Immature natural killer cell (primary cell): Measurements from ENCODE around the gene FARP1. TPM values are rescaled to one million over a fixed set of nuclear protein-coding genes. Genes with fewer than 3 reads are reported as not detected.

Source experiments
- DNase-seq, 3 donors: peaks; one replicate each; pipeline ENCODE4 v3.0.0; 2022; ENCODE audit warnings: mixed read lengths in 1 of 3
- H3K27ac Mint-ChIP-seq, 6 donors: one replicate each; pipeline ENCODE4 v1.8.0; 2020; ENCODE audit warnings: mixed read lengths in 6 of 6, mild to moderate bottlenecking in 5 of 6, inconsistent platforms in 4 of 6, moderate library complexity in 3 of 6
- H3K27me3 Mint-ChIP-seq, 3 donors: one replicate each; pipeline ENCODE4 v1.8.0; 2020 to 2021; ENCODE audit warnings: low read depth in 3 of 3, mild to moderate bottlenecking in 3 of 3, mixed read lengths in 3 of 3, moderate library complexity in 3 of 3, inconsistent platforms in 1 of 3
- H3K36me3 Mint-ChIP-seq, 3 donors: one replicate each; pipeline ENCODE4 v1.8.0; 2020; ENCODE audit warnings: mixed read lengths in 3 of 3, inconsistent platforms in 2 of 3, mild to moderate bottlenecking in 2 of 3
- H3K4me1 Mint-ChIP-seq, 2 donors: one replicate each; pipeline ENCODE4 v1.8.0; 2020; ENCODE audit warnings: inconsistent platforms in 2 of 2, mild to moderate bottlenecking in 2 of 2, mixed read lengths in 2 of 2, moderate library complexity in 1 of 2
- H3K4me3 Mint-ChIP-seq, 5 donors: one replicate each; pipeline ENCODE4 v1.8.0; 2020; ENCODE audit warnings: mild to moderate bottlenecking in 5 of 5, mixed read lengths in 5 of 5, inconsistent platforms in 3 of 5, moderate library complexity in 3 of 5
- H3K9me3 Mint-ChIP-seq, 6 donors: one replicate each; pipeline ENCODE4 v1.8.0; 2020; ENCODE audit warnings: mild to moderate bottlenecking in 6 of 6, mixed read lengths in 6 of 6, inconsistent platforms in 4 of 6, moderate library complexity in 3 of 6
- polyA plus RNA-seq, 3 donors: library from polyadenylated mRNA; unstranded; fragments of 300-500 nt; fragmentation: Illumina TruSeq; gene quantifications; one replicate each; pipeline ENCODE4 v1.2.3, GENCODE V29; 2021

FARP1 gene
- polyA plus RNA-seq, 3 donors from 2014 or later = 0.09 to 0.72 (median 0.22) TPM

DNA sequence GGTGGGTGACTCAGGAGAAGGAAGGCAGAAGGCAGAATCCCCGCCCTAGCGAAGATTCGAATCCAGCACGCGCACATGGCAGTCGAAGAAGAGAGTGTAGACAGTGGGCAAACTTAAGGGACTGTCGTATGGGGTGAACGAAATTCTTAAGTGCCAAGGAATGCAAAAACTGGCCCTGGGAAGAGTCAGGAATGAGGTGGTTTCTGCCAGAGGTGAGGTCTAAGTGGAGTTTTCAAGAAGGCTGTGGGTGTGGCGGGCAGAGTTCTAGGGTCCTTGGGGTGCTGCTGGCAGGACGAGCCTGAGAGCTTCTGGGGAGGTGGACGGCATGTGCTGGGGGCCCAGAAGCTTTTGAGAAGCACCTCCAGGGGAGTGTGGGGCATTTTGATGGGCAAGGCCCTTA is 98.1 kb downstream of the FARP1 start:
- DNase-seq = no peak
- H3K36me3 Mint-ChIP-seq = no peaks in the 10 kb centered on the region
- H3K9me3 Mint-ChIP-seq = no peaks in the 10 kb centered on the region
- H3K27me3 Mint-ChIP-seq = peaks cover 2 to 6% (median 4%) of the 10 kb centered on the region in 3 donors
- H3K4me1 Mint-ChIP-seq = no peaks in the 10 kb centered on the region
- no peak overlapping the region for H3K4me3 Mint-ChIP-seq
- no peak overlapping the region for H3K27ac Mint-ChIP-seq

DNA sequence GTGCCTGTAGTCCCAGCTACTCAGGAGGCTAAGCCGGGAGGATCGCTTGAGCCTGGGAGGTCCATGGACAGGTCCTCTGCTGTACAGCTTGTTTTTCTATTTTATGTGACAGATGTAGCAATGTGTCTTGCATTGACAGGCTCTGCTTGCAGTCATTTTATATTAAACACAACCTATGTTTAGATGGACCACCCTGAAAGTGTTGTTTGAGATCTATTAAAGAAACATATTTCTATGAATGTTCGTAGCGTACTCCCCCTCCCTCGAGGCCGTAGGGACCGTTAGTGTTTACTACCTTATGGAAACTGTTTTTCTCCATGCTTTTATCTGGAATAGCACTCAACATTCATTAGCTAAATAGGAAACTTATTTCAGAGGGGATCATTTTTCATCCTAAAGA is 99.1 kb downstream of the FARP1 start:
- DNase-seq = no peak
- Mint-ChIP-seq H3K4me1 (no peaks in the 10 kb centered on the region), H3K27me3 (peaks cover 2 to 6% (median 4%) of the 10 kb centered on the region in 3 donors), H3K9me3 (no peaks in the 10 kb centered on the region), H3K4me3 (no peak overlapping the region), H3K27ac (no peak overlapping the region), H3K36me3 (no peaks in the 10 kb centered on the region)

DNA sequence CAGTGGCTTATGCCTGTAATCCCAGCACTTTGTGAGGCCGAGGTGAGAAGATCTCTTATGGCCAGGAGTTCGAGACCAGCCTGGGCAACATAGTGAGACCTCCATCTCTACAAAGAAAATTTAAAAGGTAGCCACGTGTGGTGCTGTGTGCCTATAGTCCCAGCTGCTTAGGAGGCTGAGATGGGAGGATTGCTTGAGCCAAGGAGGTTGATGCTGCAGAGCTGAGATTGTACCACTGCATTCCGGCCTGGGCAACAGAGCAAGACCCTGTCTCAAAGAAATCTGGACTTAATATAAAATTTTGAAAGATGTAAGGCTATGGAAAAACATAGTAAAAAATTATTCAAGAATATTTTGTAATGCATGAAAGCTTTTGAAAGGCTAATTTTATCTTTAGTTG is 99.5 kb downstream of the FARP1 start:
- H3K9me3 Mint-ChIP-seq = no peaks in the 10 kb centered on the region
- H3K36me3 Mint-ChIP-seq = no peaks in the 10 kb centered on the region
- no peaks in the 10 kb centered on the region for H3K4me1 Mint-ChIP-seq
- DNase-seq = no peak
- H3K27ac Mint-ChIP-seq = no peak overlapping the region
- peaks cover 2 to 9% (median 4%) of the 10 kb centered on the region in 3 donors for H3K27me3 Mint-ChIP-seq
- no peak overlapping the region for H3K4me3 Mint-ChIP-seq

DNA sequence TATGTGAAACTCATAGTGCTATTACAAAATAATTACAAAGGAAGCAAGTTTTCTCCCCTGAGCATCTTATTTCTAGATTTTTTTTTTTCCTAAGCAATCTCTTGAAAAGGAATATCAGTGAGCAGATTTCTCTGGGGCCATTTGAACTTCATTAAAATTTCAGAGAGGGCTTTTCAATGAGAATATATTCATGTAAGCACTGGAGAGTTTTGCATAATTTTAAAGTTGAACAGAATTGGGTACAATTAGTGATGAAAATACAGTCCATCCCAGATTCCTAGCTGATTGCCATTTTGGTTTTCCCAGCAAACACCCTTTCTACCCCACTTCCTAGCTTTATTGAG is 101.0 kb downstream of the FARP1 start:
- no peaks in the 10 kb centered on the region for H3K4me1 Mint-ChIP-seq
- H3K4me3 Mint-ChIP-seq = no peak overlapping the region
- peaks cover 0 to 8% (median 2%) of the 10 kb centered on the region in 3 donors for H3K27me3 Mint-ChIP-seq
- no peak overlapping the region for H3K27ac Mint-ChIP-seq
- DNase-seq = no peak
- H3K36me3 Mint-ChIP-seq = no peaks in the 10 kb centered on the region
- no peaks in the 10 kb centered on the region for H3K9me3 Mint-ChIP-seq

DNA sequence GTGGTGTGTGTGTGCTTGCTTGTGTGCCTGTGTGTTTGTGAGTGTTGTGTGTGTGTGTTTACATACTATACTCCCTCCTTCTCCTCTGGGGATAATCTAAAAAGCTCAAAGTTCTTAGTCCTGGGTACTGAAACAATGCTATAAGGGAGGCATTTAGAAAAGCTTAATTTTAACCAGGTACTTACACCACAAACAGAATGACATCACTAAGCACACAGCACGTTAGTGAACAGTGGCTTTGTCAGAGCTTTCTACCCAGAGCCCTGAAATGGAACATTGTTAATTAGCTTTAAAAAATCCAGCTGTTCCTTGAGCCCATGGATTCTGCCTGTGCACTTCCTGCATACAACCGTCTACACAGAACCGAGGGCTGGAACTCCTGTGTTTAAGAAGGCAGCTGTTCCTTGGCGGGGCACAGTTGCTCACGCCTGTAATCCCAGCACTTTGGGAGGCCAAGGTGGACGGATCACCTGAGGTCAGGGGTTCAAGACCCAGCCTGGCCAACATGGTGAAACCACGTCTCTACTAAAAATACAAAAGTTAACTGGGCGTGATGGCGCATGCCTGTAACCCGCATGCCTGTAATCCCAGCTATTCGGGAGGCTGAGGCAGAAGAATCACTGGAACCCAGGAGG is 103.8 kb downstream of the FARP1 start:
- Mint-ChIP-seq H3K4me1 (no peaks in the 10 kb centered on the region), H3K4me3 (no peak overlapping the region), H3K27ac (no peak overlapping the region), H3K27me3 (peaks cover 0 to 4% (median 2%) of the 10 kb centered on the region in 3 donors), H3K36me3 (no peaks in the 10 kb centered on the region), H3K9me3 (no peaks in the 10 kb centered on the region)
- no peak for DNase-seq

DNA sequence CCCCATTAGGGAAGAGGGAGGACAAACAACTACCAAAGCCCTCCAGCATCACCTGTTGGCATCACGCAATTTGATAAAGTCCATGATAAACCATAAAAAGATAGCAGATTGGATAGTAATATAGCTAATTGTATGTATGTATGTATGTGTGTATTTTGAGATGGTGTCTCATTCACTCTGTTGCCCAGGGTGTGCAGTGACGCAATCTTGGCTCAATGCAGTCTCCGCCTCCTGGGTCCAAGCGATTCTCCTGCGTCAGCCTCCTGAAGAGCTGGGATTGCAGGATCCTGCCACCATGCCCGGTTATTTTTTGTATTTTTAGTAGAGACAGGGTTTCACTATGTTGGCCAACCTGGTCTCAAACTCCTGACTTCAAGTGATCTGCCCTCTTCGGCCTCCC is 108.8 kb downstream of the FARP1 start:
- Mint-ChIP-seq H3K27me3 (peaks cover 0 to 4% (median 2%) of the 10 kb centered on the region in 3 donors), H3K27ac (no peak overlapping the region), H3K36me3 (no peaks in the 10 kb centered on the region), H3K9me3 (peaks cover 0 to 4% (median 0%) of the 10 kb centered on the region in 6 donors), H3K4me1 (no peaks in the 10 kb centered on the region), H3K4me3 (no peak overlapping the region)
- no peak for DNase-seq

DNA sequence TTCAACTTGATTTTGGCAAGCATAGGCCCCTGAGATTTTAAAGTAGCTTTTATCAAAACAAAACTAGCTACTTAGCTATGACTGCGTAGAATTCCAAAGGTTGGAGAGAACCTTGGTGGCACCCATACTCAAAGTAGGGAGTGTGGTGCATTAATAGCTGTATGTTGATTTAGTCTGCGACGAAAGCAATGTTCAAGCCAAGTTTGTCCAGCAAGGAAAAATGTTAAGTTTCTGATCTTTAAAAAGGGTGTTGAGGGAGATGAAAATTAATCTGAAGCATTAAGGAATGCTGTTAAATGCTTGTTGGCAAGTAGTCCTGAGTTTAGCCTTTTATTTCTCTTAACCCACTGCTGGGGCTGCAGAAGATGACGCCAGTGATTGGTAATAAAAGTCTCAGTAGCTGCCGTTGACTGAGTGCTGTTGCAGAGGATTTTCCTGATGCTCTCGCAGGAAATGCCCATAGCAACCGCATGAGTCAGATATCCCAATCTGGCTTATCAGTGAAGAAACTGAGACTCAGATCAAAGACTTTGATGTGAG is 110.1 kb downstream of the FARP1 start:
- H3K27me3 Mint-ChIP-seq = peaks cover 0 to 2% (median 0%) of the 10 kb centered on the region in 3 donors

DNA sequence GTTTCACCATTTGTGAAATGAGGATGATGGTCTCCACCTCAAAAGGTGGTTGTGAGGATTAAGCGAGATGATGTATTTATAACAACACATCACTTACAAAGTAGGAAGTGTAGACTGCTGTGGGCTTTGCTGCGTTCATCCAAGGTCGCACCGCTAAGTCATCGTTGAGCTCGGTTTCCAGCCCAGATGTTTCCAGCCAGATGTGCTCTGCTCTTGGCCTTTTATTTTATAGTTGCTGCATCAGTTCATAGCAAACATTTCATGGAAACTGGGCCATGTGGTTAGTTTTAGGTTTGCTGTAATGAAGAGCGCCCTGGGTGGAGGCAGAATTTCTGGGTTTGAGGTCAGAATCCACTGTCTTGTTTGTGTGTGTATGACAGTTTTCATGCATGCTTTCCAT is 110.6 kb downstream of the FARP1 start:
- H3K27ac Mint-ChIP-seq = no peak overlapping the region
- no peak overlapping the region for H3K4me3 Mint-ChIP-seq
- H3K4me1 Mint-ChIP-seq = no peaks in the 10 kb centered on the region
- H3K27me3 Mint-ChIP-seq = peaks cover 0 to 2% (median 0%) of the 10 kb centered on the region in 3 donors
- no peak for DNase-seq
- H3K9me3 Mint-ChIP-seq = peaks cover 0 to 4% (median 0%) of the 10 kb centered on the region in 6 donors
- H3K36me3 Mint-ChIP-seq = no peaks in the 10 kb centered on the region

More for the DNA sequence above, 110.1 kb downstream of the FARP1 start:
- no peak for DNase-seq
- Mint-ChIP-seq H3K27ac (no peak overlapping the region), H3K4me3 (no peak overlapping the region), H3K9me3 (peaks cover 0 to 4% (median 0%) of the 10 kb centered on the region in 6 donors), H3K4me1 (no peaks in the 10 kb centered on the region), H3K36me3 (no peaks in the 10 kb centered on the region)

DNA sequence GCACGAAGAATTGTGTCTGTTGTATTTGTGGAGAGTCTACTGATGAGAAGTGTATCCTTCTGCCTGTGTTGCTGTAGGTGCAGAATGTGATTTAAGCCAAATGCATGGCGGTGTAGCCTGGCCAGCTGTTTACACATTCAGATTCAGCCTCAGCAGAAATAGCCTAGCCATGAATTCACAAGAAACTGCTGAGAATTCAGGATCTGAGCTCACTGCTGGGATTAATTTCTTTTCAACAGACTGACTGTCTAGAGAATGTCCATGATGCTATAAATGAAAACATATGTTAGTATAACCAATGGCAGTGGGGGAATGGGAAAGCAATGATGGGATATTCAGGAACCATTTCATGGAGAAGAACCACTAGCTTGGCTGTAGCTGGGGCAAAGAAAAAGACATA is 111.6 kb downstream of the FARP1 start:
- no peaks in the 10 kb centered on the region for H3K27me3 Mint-ChIP-seq

DNA sequence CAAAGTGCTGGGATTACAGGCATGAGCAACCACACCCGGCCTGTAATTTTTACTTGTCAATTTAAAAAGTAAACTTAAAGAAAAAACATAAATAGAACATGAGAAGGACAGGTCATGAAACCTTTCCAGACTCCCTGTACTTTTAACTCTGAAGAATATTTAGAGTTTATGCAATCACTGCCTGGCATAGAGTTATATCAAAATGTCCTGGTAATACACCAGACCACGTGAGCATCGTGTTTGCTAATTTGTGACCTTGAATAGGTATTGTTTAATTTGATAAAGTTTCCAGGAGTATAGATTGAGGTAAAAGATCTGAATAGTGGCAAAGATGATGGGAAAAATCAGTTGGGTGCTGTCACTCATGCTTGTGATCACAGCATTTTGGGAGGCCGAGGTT is 115.3 kb downstream of the FARP1 start:
- no peak for DNase-seq
- Mint-ChIP-seq H3K27me3 (peaks cover 0 to 3% (median 2%) of the 10 kb centered on the region in 3 donors), H3K4me1 (no peaks in the 10 kb centered on the region), H3K36me3 (no peaks in the 10 kb centered on the region), H3K27ac (no peak overlapping the region), H3K9me3 (peaks cover 0 to 4% (median 0%) of the 10 kb centered on the region in 6 donors), H3K4me3 (no peak overlapping the region)

More for the DNA sequence above, 111.6 kb downstream of the FARP1 start:
- no peak for DNase-seq
- Mint-ChIP-seq H3K4me1 (no peaks in the 10 kb centered on the region), H3K36me3 (no peaks in the 10 kb centered on the region), H3K9me3 (peaks cover 0 to 4% (median 0%) of the 10 kb centered on the region in 6 donors), H3K4me3 (no peak overlapping the region), H3K27ac (no peak overlapping the region)

DNA sequence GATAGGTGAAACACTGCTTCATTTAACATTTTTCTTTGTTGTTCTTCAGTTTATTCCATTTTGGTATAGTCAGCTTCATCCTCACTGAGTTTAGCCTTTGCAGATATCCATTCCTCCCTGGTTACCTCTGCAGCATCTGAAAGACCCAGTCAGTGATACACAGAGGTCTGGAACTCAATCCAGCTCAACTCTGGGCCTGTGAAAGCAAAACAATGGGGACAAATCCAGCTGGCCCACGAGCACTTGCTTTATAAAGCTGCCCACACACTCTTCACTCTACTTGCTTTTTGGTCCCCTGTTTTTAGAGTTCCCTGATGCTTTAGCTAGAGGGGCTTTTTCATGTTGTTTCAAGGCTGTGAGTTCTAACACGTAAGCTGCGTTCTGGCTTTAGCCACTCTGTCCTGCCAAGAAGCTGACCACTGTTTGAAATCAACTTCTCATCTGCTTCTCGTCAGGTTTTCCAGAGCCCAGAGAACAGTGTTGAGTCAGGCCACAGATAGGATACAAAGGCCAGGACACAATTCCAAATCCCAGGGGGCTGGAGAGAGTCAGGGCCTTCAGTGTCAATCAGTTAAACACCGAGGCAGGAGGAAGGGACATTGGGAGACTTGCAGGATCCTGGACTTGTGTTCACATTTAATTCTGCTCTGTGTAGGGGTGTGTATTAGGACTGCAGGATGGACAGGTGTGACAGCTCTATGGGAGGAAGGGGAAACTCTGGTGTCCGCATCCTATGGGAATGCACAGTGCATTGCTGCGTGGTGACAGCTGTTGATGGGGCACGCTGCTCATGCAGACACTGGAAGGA is 117.7 kb downstream of the FARP1 start:
- Mint-ChIP-seq H3K9me3 (peaks cover 0 to 4% (median 0%) of the 10 kb centered on the region in 6 donors), H3K27me3 (peaks cover 0 to 7% (median 3%) of the 10 kb centered on the region in 3 donors), H3K27ac (no peak overlapping the region), H3K36me3 (no peaks in the 10 kb centered on the region), H3K4me1 (no peaks in the 10 kb centered on the region), H3K4me3 (no peak overlapping the region)
- DNase-seq = no peak

DNA sequence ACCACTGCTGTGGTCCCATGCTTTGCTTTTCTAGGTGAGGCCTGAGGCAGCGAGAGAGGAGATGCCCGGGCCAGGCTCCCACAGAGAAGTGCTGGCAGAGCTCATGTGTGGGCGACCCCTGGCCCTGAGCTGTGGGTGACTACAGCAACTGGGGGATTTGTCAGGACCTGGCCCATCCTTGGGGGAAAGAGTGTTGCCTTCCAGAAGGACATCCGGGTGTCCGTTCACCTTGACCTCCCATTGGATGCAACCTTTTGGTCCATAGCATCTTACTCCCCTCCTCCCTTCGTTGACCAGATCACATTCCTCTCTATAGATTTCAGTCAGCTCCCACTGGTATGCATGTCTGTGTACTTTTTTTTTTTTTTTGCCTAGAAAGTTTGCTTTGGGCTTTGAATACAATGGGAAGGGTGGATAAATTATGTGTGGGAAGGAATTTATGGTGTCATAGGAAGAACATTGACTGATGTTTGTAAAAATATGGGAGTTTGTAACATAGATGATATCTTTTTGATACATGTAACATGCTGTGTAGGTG is 118.3 kb downstream of the FARP1 start:
- H3K27me3 Mint-ChIP-seq = peaks cover 0 to 7% (median 3%) of the 10 kb centered on the region in 3 donors
- H3K36me3 Mint-ChIP-seq = no peaks in the 10 kb centered on the region
- DNase-seq = no peak
- H3K9me3 Mint-ChIP-seq = peaks cover 0 to 2% (median 0%) of the 10 kb centered on the region in 6 donors
- no peak overlapping the region for H3K4me3 Mint-ChIP-seq
- no peaks in the 10 kb centered on the region for H3K4me1 Mint-ChIP-seq
- H3K27ac Mint-ChIP-seq = no peak overlapping the region

DNA sequence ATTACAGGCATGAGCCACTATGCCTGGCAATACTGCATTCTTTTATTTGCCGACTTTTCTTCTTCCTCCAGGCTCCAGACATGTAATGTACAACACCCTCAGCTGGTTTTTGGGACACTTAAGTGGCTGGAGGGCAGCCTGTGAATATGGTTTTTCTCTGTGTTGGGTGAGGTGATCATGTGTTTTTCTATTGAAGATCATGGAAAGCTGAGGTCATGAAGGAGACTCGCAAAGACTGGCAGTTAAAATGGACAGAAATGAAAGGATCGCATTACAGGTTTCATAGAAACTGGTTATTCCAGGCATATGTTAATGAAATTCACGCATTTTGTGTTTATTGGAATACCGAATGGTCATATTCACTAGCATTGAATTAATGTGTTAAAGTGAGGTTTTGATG is 119.4 kb downstream of the FARP1 start:
- Mint-ChIP-seq H3K4me3 (no peak overlapping the region), H3K27ac (no peak overlapping the region), H3K27me3 (peaks cover under 1 to 7% (median 3%) of the 10 kb centered on the region in 3 donors), H3K9me3 (peaks cover 0 to 2% (median 0%) of the 10 kb centered on the region in 6 donors), H3K36me3 (no peaks in the 10 kb centered on the region), H3K4me1 (no peaks in the 10 kb centered on the region)
- no peak for DNase-seq

DNA sequence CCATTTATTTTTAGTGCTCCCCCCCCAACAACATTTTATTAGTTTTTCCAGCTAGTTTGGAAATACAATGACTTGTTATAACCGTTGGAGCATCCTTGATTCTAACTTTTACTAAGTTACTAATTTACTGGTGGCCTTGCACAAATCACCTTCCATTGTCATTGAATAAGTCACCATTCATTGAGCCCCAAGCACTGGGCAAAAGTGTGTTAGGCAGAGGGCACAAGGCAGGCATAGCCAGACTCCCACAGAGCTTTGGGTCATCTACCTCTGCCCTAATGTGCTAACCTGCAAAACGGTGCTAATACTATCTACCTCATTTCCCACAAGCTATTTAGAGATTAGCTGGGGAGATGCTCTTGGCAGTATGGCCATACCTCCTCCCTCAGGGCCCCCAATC is 120.9 kb downstream of the FARP1 start:
- Mint-ChIP-seq H3K9me3 (peaks cover 0 to 2% (median 0%) of the 10 kb centered on the region in 6 donors), H3K27me3 (peaks cover 2 to 7% (median 3%) of the 10 kb centered on the region in 3 donors), H3K36me3 (no peaks in the 10 kb centered on the region), H3K4me3 (no peak overlapping the region), H3K27ac (no peak overlapping the region), H3K4me1 (no peaks in the 10 kb centered on the region)
- no peak for DNase-seq
